Chondrocyte (in vitro differentiated cells): ENCODE data around the gene NUDT3. TPM values are rescaled to one million over a fixed set of nuclear protein-coding genes. Genes with fewer than 3 reads are reported as not detected.
"Not testable (repeated sequence)": the region's sequence is repeated elsewhere in the genome, so short reads cannot be mapped to it uniquely, and the experiment has no call there.

Experiments
- DNase-seq: peaks from one replicate; pipeline ENCODE4 v3.0.0; 2021; ENCODE audit warnings: mixed read lengths, low spot score
- H3K27ac Mint-ChIP-seq: one replicate; pipeline ENCODE4 v1.8.0; 2021; ENCODE audit warnings: mild to moderate bottlenecking, moderate library complexity, mixed read lengths; ENCODE audit not compliant: unreplicated experiment
- H3K27me3 Mint-ChIP-seq: 2 replicates; pipeline ENCODE4 v1.8.0; 2021; ENCODE audit warnings: low read depth, mixed read lengths
- H3K36me3 Mint-ChIP-seq: 2 replicates; pipeline ENCODE4 v1.8.0; 2021; ENCODE audit warnings: low read depth, mixed read lengths
- H3K4me1 Mint-ChIP-seq: 2 replicates; pipeline ENCODE4 v1.8.0; 2021; ENCODE audit warnings: low read depth, mild to moderate bottlenecking, mixed read lengths
- H3K4me3 Mint-ChIP-seq: one replicate; pipeline ENCODE4 v1.8.0; 2021; ENCODE audit warnings: mild to moderate bottlenecking, moderate library complexity, mixed read lengths; ENCODE audit not compliant: unreplicated experiment
- H3K9me3 Mint-ChIP-seq: 2 replicates; pipeline ENCODE4 v1.8.0; 2021; ENCODE audit warnings: low read depth, mixed read lengths
- CTCF ChIP-seq: fragments of 200-600 bp; sonication (generic); IDR thresholded peaks from 2 replicates; pipeline ENCODE4 v1.5.0; 2021; ENCODE audit warnings: antibody characterized with exemption, mild to moderate bottlenecking, moderate library complexity
- total RNA-seq: library from RNA; stranded (reverse); gene quantifications from 3 replicates; pipeline ENCODE4 v1.2.1, GENCODE V29; 2021

The NUDT3 gene
- total RNA-seq, 1 donor from 2014 or later = 22.0 TPM

DNA sequence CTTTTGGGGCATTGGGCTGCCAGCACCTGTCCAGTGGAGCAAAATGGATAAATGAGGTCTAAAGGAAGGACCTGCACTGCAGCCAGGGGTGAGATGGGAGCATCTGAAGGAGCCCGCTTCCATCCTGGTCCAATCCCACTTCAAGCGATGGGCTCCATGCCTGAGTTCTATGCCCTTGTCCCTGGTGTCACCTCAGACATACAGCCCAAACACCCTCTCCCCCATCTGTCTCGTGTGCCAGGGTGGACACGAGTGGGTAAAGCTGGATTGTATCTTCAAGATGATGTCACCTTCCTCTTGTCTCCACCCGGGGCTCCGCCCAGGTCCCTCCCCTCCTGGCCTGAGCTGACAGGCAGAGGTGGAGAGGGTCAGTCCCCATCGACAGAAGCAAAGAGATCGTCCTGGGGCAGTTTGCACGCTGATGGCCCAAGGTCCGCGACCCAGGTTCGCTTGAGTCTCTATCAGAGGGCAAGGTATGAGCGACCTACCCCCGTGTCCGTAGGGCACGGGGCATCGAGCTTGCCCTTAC, 144.2 kb downstream of the NUDT3 start:
- H3K4me1 Mint-ChIP-seq = peaks cover 46% of the 10 kb centered on the region
- H3K9me3 Mint-ChIP-seq = no peaks in the 10 kb centered on the region
- no peaks in the 10 kb centered on the region for H3K36me3 Mint-ChIP-seq
- no peak for TF ChIP-seq CTCF
- peak overlapping the region; percentile 90 for H3K27ac Mint-ChIP-seq
- peak overlapping the region; percentile 90 for H3K4me3 Mint-ChIP-seq
- DNase-seq = no peak
- no peaks in the 10 kb centered on the region for H3K27me3 Mint-ChIP-seq

GRCh38 chr6:34247481-34248197, 144.8 kb downstream of the NUDT3 start:
- TF ChIP-seq CTCF = no peak
- Mint-ChIP-seq H3K27me3 (no peaks in the 10 kb centered on the region), H3K4me1 (peaks cover 52% of the 10 kb centered on the region), H3K27ac (peak overlapping the region; percentile 49), H3K9me3 (no peaks in the 10 kb centered on the region), H3K36me3 (no peaks in the 10 kb centered on the region), H3K4me3 (peak overlapping the region; percentile 90)
- no peak for DNase-seq

GRCh38 chr6:34246563-34247391, 145.7 kb downstream of the NUDT3 start:
- no peak overlapping the region for H3K27ac Mint-ChIP-seq

GRCh38 chr6:34246249-34246562, 146.3 kb downstream of the NUDT3 start:
- no peaks in the 10 kb centered on the region for H3K9me3 Mint-ChIP-seq
- TF ChIP-seq CTCF = no peak
- H3K4me1 Mint-ChIP-seq = peaks cover 54% of the 10 kb centered on the region
- peak; percentile 0 for DNase-seq
- peak overlapping the region; percentile 41 for H3K27ac Mint-ChIP-seq
- H3K4me3 Mint-ChIP-seq = no peak overlapping the region
- no peaks in the 10 kb centered on the region for H3K27me3 Mint-ChIP-seq
- H3K36me3 Mint-ChIP-seq = peaks cover 1% of the 10 kb centered on the region

More at GRCh38 chr6:34246563-34247391, 145.7 kb downstream of the NUDT3 start:
- peaks cover 54% of the 10 kb centered on the region for H3K4me1 Mint-ChIP-seq
- DNase-seq = no peak
- H3K27me3 Mint-ChIP-seq = no peaks in the 10 kb centered on the region
- TF ChIP-seq CTCF = peak; percentile 75
- no peak overlapping the region for H3K4me3 Mint-ChIP-seq
- no peaks in the 10 kb centered on the region for H3K9me3 Mint-ChIP-seq
- H3K36me3 Mint-ChIP-seq = no peaks in the 10 kb centered on the region

- DNase-seq = peak; percentile 38
- not testable (repeated sequence) for H3K9me3 Mint-ChIP-seq, H3K27me3 Mint-ChIP-seq, H3K27ac Mint-ChIP-seq, H3K4me3 Mint-ChIP-seq, H3K36me3 Mint-ChIP-seq
- peaks cover 54% of the 10 kb centered on the region for H3K4me1 Mint-ChIP-seq
Measured at GRCh38 chr6:34245761-34246140, 146.7 kb downstream of the NUDT3 start.

- Mint-ChIP-seq H3K27ac (peak overlapping the region; percentile 89), H3K4me1 (peaks cover 53% of the 10 kb centered on the region)
- not testable (repeated sequence) for H3K36me3 Mint-ChIP-seq, H3K4me3 Mint-ChIP-seq, H3K27me3 Mint-ChIP-seq, H3K9me3 Mint-ChIP-seq
- DNase-seq = peak; percentile 43
Measured at GRCh38 chr6:34245032-34245760, 147.3 kb downstream of the NUDT3 start.
